HG02973 (cell line): ENCODE results near the gene ZDHHC9.

Experiments used
- ATAC-seq: cut with Tn5 transposase; IDR thresholded peaks from one replicate; pipeline ENCODE4 v1.9.1; 2021; ENCODE audit warnings: moderate library complexity; ENCODE audit not compliant: unreplicated experiment

The ZDHHC9 gene

GRCh38 chrX:129768586-129769466, 74.9 kb downstream of the ZDHHC9 start:
- no peak for ATAC-seq

GRCh38 chrX:129768186-129768585, 75.5 kb downstream of the ZDHHC9 start:
- ATAC-seq = no peak

- ATAC-seq = no peak
Observed at GRCh38 chrX:129763666-129764065, 80.0 kb downstream of the ZDHHC9 start.

- no peak for ATAC-seq
Observed at GRCh38 chrX:129762448-129762847, 81.2 kb downstream of the ZDHHC9 start.

- ATAC-seq = no peak
Observed at GRCh38 chrX:129761596-129761995, 82.1 kb downstream of the ZDHHC9 start.

- no peak for ATAC-seq
Observed at GRCh38 chrX:129760981-129761380, 82.7 kb downstream of the ZDHHC9 start.

- ATAC-seq = no peak
Observed at GRCh38 chrX:129760155-129760554, 83.5 kb downstream of the ZDHHC9 start.

GRCh38 chrX:129759576-129760061, 84.1 kb downstream of the ZDHHC9 start:
- no peak for ATAC-seq

GRCh38 chrX:129755779-129756650, 87.7 kb downstream of the ZDHHC9 start:
- ATAC-seq = no peak

- no peak for ATAC-seq
Observed at GRCh38 chrX:129754056-129755024, 89.3 kb downstream of the ZDHHC9 start.
